ENCODE measurements around the gene SIAH2.
A peak's percentile ranks its signal among the peaks of the same experiment; 100 is the strongest.

Gene SIAH2

GRCh38 chr3:150771600-150771999 is 8.6 kb upstream of the SIAH2 start:
- no peak for DNase-seq

DNA sequence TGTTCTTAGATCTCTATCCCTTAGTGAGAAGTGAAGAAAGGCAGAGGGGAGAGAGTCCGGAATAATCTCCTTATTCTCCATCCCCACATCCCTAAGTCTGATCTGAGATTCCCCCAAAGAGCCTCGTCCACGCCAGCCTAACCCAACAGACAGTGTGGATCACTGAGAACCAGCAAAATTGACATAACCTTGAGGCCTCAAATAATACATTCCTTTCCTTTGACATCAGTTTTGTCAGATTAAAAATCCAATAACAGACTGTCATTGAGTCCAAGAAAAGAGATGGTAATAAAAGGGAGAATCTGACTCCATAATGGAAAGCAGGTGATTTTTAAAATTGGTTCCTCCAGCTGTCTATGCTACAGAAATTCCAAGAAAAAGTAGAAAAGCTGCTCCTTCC is 7.7 kb upstream of the SIAH2 start:
- DNase-seq = no peak

DNA sequence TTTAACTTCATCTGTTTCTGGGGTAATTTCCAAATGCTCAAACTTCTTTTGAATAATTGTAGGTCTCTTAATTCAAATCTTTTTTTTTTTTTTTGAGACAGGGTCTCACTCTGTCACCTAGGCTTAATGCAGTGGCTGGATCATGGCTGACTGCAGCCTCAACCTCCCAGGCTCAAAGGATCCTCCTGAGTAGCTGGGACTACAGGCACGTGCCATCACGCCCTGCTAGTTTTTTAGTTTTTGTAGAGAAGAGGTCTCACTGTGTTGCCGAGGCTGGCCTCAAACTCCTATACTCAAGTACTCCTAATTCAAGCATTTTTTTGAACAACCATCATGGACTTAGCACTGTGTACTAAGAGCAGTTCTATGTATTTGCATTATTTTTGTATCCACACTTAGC is 3.8 kb upstream of the SIAH2 start:
- no peak for DNase-seq

GRCh38 chr3:150765949-150766720 is 3.2 kb upstream of the SIAH2 start:
- peak; percentile 78 for DNase-seq

DNA sequence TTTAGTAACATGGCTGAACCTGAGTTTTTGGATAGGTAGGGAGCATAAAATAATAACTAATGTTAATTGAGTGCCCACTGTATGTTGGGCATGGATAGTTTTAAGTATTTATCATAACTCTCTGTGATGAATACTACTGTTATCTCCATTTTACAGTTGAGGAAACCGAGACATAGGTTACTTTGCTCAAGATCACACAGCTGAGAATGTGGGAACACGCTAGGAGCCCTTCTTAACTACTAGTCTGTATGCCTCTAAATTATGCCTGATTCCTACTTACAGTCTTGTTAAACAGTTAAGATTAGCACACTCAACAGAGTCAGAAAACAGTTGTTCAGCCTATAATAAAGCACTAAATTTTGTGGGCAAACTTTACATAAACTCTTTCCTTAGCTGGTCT is 2.0 kb upstream of the SIAH2 start:
- no peak for DNase-seq

- DNase-seq = no peak
Observed at GRCh38 chr3:150764566-150764965, 1.6 kb upstream of the SIAH2 start.

GRCh38 chr3:150763841-150764483 is 993 bp upstream of the SIAH2 start:
- DNase-seq = peak; percentile 81

DNA sequence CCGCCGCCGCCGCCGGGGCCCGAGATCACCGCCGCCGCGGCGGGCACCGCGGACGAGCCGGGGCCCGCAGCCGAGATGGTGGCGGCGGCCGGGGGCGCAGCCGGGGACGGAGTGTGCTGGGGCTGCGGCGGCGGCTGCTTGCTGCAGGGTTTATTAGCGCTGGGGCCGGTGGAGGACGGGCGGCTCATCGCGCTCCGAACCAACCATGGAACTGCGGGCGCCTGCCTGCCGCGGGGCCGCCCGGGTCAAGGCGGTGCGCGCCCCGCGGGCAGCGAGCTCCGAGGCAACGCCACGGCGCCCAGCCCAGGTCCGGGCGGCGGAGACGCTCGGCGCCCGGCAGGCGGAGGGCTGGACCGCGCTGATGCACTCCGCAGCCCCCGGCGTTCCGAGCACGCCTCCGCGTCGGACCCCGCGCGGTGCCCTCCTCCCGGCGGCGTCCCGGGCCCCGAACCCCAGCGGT is 277 bp downstream of the SIAH2 start:
- DNase-seq = no peak

GRCh38 chr3:150761831-150762661 is 923 bp downstream of the SIAH2 start:
- DNase-seq = peak; percentile 77

DNA sequence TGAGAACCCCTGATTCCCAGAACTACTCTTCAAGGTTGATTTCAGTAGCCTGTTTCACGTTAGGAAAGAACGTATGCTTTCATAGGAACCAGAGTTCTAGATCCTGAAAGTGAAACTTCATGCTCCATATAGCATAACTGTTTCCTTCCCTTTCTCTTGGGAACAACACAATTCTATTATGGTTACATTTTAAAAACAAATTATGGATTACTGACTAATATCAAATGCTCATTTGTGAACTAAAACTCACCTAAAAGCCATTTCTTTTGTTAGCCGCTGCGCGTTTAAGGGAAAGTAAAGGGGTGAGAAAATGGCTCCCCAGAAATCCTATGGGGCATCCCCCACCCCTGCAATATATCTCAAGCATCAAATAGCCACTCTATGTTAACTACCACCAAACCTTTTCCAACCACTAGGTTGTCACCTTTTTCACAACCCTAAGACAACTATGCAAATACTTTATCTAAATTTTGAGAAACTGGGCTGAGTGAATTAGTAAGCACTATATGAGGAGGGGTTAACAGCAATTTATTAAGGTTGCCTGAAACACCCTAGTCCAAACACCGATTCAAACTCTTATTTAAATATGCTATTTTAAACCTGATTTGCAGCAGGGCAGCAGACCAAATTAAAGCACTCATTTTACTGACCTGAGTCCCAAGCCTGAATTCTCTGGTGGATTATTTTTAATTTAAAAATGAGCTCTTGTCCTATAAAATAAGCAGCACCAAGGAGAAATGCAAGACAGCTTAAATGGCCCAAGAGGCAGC is 2.4 kb downstream of the SIAH2 start:
- DNase-seq = no peak

- DNase-seq = no peak
Observed at GRCh38 chr3:150759947-150760346, 3.0 kb downstream of the SIAH2 start.

GRCh38 chr3:150759319-150759718 is 3.6 kb downstream of the SIAH2 start:
- DNase-seq = no peak

DNA sequence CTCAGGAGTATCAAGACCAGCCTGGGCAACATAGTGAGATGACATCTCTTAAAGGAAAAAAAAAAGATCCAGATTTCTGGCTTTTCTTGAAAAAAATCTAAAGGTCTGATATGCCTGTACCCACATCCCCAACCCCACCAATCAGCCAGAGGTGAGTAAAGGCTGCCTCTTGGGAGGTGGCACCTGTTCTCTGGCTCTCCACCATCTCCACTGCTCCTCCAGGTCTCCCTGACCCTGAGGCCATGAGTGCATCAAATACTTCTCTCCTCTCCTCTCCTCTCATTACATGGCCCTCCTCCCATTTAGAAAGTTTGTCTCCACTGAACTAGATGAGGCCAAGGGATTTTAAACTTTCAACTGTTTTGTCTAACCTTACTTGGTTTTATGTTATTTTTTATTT is 5.2 kb downstream of the SIAH2 start:
- DNase-seq = peak; percentile 55

- DNase-seq = peak; percentile 62
Observed at GRCh38 chr3:150757364-150757763, 5.6 kb downstream of the SIAH2 start.

DNA sequence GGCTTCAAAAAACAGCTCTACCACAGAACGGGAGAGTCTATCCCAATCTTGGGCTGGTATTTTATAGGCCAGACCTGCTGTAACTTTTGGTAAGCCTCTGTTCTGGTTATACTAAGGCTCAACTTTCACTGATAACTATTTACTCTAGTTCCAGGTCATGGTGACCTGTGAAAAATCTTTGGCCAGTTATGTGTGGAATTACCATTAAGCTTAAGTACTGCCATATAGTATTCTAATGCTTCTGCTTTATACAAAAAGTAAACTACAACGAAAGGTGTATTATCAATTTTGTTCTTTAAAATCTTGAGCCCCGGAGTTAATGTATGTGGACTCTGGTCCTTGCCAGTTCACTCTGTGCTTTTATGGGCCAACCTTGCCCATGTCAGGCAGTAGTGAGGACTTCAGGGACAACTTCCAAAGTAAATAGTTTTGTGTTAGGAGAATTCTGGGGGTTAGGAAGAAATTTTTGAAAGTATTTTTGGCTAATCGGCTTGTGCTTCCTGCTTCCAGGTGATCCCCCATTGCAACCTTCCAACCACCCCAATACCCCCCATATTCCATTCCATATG is 6.4 kb downstream of the SIAH2 start:
- no peak for DNase-seq

- DNase-seq = no peak
Observed at GRCh38 chr3:150755902-150756301, 7.1 kb downstream of the SIAH2 start.

GRCh38 chr3:150754896-150755295 is 8.1 kb downstream of the SIAH2 start:
- no peak for DNase-seq

DNA sequence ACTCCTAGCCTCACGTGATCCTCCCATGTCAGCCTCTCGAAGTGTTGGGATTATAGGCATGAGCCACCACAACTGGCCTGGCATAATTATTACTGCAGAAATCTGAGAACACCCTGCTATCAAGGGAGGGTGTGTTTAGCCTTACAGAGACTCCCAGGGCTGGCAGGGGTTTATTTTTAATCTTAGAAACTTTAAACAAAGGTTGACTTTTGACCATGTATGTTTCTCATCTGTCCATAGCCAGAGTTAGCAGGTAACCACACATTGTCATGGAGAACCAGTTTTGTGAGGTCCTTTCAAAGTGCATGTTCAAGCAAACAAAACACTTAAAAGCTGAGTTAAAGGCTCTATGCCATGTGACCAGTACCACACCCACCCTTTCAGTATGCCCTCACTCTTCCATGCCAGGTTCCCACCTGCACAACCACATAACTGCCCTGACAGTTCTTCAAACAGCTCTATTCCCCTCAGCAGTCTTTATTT is 11.1 kb downstream of the SIAH2 start:
- DNase-seq = no peak

GRCh38 chr3:150749255-150749654 is 13.7 kb downstream of the SIAH2 start:
- DNase-seq = no peak

DNA sequence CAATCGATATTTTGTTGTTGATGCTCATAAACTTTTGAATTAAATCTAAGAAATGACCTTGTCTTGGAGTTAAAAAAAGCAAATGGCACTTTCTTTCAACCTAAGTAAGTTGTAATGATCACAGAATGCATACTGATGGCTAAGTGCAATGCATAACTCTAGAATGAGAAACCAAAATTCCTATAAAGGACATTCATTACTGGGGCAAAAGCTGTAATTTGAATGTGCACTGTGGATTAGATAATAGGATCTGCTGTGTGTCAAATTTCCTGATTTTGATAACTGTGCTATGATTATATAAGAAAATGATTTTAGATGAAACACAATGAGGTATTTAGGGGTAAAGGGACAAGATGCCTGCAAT is 14.3 kb downstream of the SIAH2 start:
- DNase-seq = no peak

GRCh38 chr3:150747886-150748683 is 14.9 kb downstream of the SIAH2 start:
- no peak for DNase-seq
